HG02884 (cell line): ENCODE data around the gene MTCH2.

Experiments
- ATAC-seq: cut with Tn5 transposase; IDR thresholded peaks from one replicate; pipeline ENCODE4 v1.9.1; 2021; ENCODE audit warnings: mild to moderate bottlenecking, moderate library complexity; ENCODE audit not compliant: unreplicated experiment

MTCH2 gene

GRCh38 chr11:47591764-47592163 lies 50.6 kb downstream of the MTCH2 start:
- no peak for ATAC-seq

- ATAC-seq = no peak
Observed at GRCh38 chr11:47589977-47590861, 52.1 kb downstream of the MTCH2 start.

GRCh38 chr11:47589584-47589976 lies 52.8 kb downstream of the MTCH2 start:
- no peak for ATAC-seq

GRCh38 chr11:47589118-47589517 lies 53.2 kb downstream of the MTCH2 start:
- no peak for ATAC-seq

- no peak for ATAC-seq
Observed at GRCh38 chr11:47587723-47588326, 54.5 kb downstream of the MTCH2 start.

GRCh38 chr11:47587039-47587716 lies 55.2 kb downstream of the MTCH2 start:
- no peak for ATAC-seq

GRCh38 chr11:47586098-47586855 lies 56.1 kb downstream of the MTCH2 start, which contains the start of gene FAM180B:
FAM180B (plus strand) TSS chr11:47586678; CDS start chr11:47586769, 91 bp downstream.
- no peak for ATAC-seq

GRCh38 chr11:47583844-47584243 lies 58.5 kb downstream of the MTCH2 start:
- ATAC-seq = no peak

GRCh38 chr11:47578524-47579494 lies 63.5 kb downstream of the MTCH2 start, which contains the start of the genes KBTBD4 and NDUFS3:
KBTBD4 (minus strand) TSS chr11:47578970; CDS start chr11:47578951, 19 bp downstream.
NDUFS3 (plus strand) TSS chr11:47579074; CDS start chr11:47579092, 18 bp downstream.
- peak; percentile 86 for ATAC-seq

GRCh38 chr11:47577460-47578041 lies 64.8 kb downstream of the MTCH2 start:
- ATAC-seq = no peak

- no peak for ATAC-seq
Observed at GRCh38 chr11:47573321-47573720, 69.0 kb downstream of the MTCH2 start.

- no peak for ATAC-seq
Observed at GRCh38 chr11:47572715-47573255, 69.6 kb downstream of the MTCH2 start.

- no peak for ATAC-seq
Observed at GRCh38 chr11:47571895-47572294, 70.5 kb downstream of the MTCH2 start.

GRCh38 chr11:47571357-47571729 lies 71.0 kb downstream of the MTCH2 start:
- ATAC-seq = no peak

GRCh38 chr11:47570651-47571356 lies 71.6 kb downstream of the MTCH2 start:
- no peak for ATAC-seq

- ATAC-seq = no peak
Observed at GRCh38 chr11:47569646-47570045, 72.7 kb downstream of the MTCH2 start.
